Right atrium auricular region (tissue), 2 donors: Measurements from ENCODE around the gene TELO2. TPM values are rescaled to one million over a fixed set of nuclear protein-coding genes. Genes with fewer than 3 reads are reported as not detected.
"Not testable (repeated sequence)": the region's sequence is repeated elsewhere in the genome, so short reads cannot be mapped to it uniquely, and the experiment has no call there.

ENCODE experiments used
- DNase-seq: peaks from one replicate; pipeline ENCODE4 v3.0.0-alpha.2; 2019; ENCODE audit warnings: low spot score
- H3K27ac ChIP-seq, 2 donors: fragments of 200-600 bp; sonication (generic); 1 replicate in 1 of 2; 2 replicates in 1 of 2; pipeline ENCODE4 v1.5.1; 2016 to 2019
- H3K27me3 ChIP-seq, 2 donors: fragments of 200-600 bp; sonication (generic); one replicate each; pipeline versions ENCODE4 v1.5.1 to v1.6.0; 2017 to 2019
- H3K36me3 ChIP-seq: fragments of 200-600 bp; sonication (generic); one replicate; pipeline ENCODE4 v1.5.1; 2016
- H3K4me1 ChIP-seq, 2 donors: fragments of 200-600 bp; sonication (generic); one replicate each; pipeline versions ENCODE4 v1.5.1 to v1.6.0; 2017 to 2019
- H3K4me3 ChIP-seq, 2 donors: fragments of 200-600 bp; sonication (generic); 1 replicate in 1 of 2; 2 replicates in 1 of 2; pipeline ENCODE4 v1.5.1; 2017 to 2019; ENCODE audit warnings: mild to moderate bottlenecking in 1 of 2, moderate library complexity in 1 of 2
- H3K9me3 ChIP-seq, 2 donors: fragments of 200-600 bp; sonication (generic); one replicate each; pipeline ENCODE4 v1.5.1; 2019
- CTCF ChIP-seq, 2 donors: fragments of 200-600 bp; sonication (generic); IDR thresholded peaks; one replicate each; pipeline ENCODE4 v1.5.1; 2019; ENCODE audit warnings: antibody characterized with exemption in 2 of 2
- total RNA-seq, 2 donors: library from RNA; depleted of rRNA; stranded (reverse); fragments of >200 nt; gene quantifications; one replicate each; pipeline ENCODE4 v1.1.0, GENCODE V29; 2016

Gene TELO2
- total RNA-seq, 2 donors from 2014 or later: 11.3 to 11.5 TPM

GRCh38 chr16:1465567-1465915 lies 27.6 kb upstream of the TELO2 start:
- peaks cover 0 to 4% of the 10 kb centered on the region in 2 donors for H3K4me1 ChIP-seq
- no peak overlapping the region for H3K27ac ChIP-seq
- peaks cover 12% of the 10 kb centered on the region for H3K36me3 ChIP-seq
- no peaks in the 10 kb centered on the region for H3K27me3 ChIP-seq
- DNase-seq: no peak
- H3K4me3 ChIP-seq: no peak overlapping the region
- no peaks in the 10 kb centered on the region for H3K9me3 ChIP-seq
- no peak for TF ChIP-seq CTCF (IDR thresholded peaks at IDR 0.05)

GRCh38 chr16:1466054-1466453 lies 27.1 kb upstream of the TELO2 start:
- TF ChIP-seq CTCF (IDR thresholded peaks at IDR 0.05): no peak
- DNase-seq: no peak
- peaks cover 0 to 9% of the 10 kb centered on the region in 2 donors for H3K4me1 ChIP-seq

GRCh38 chr16:1466968-1467521 lies 26.1 kb upstream of the TELO2 start:
- H3K4me1 ChIP-seq: peaks cover 0 to 14% of the 10 kb centered on the region in 2 donors
- DNase-seq: no peak
- no peak overlapping the region for H3K4me3 ChIP-seq
- no peaks in the 10 kb centered on the region for H3K27me3 ChIP-seq
- H3K36me3 ChIP-seq: no peaks in the 10 kb centered on the region
- H3K9me3 ChIP-seq: no peaks in the 10 kb centered on the region
- H3K27ac ChIP-seq: no peak overlapping the region
- no peak for TF ChIP-seq CTCF (IDR thresholded peaks at IDR 0.05)

More at GRCh38 chr16:1466054-1466453, 27.1 kb upstream of the TELO2 start:
- H3K4me3 ChIP-seq: no peak overlapping the region
- no peak overlapping the region for H3K27ac ChIP-seq
- no peaks in the 10 kb centered on the region for H3K27me3 ChIP-seq
- H3K9me3 ChIP-seq: no peaks in the 10 kb centered on the region
- H3K36me3 ChIP-seq: peaks cover 7% of the 10 kb centered on the region

GRCh38 chr16:1468426-1468810 lies 24.7 kb upstream of the TELO2 start:
- no peak for TF ChIP-seq CTCF (IDR thresholded peaks at IDR 0.05)
- no peak for DNase-seq
- peaks cover 0 to 20% of the 10 kb centered on the region in 2 donors for H3K4me1 ChIP-seq
- H3K9me3 ChIP-seq: no peaks in the 10 kb centered on the region
- no peak overlapping the region for H3K27ac ChIP-seq
- H3K27me3 ChIP-seq: no peaks in the 10 kb centered on the region
- H3K4me3 ChIP-seq: no peak overlapping the region
- H3K36me3 ChIP-seq: no peaks in the 10 kb centered on the region

GRCh38 chr16:1469141-1469540 lies 24.0 kb upstream of the TELO2 start:
- H3K4me3 ChIP-seq, H3K9me3 ChIP-seq, H3K27ac ChIP-seq, DNase-seq, H3K36me3 ChIP-seq, H3K27me3 ChIP-seq: not testable (repeated sequence)
- H3K4me1 ChIP-seq: peaks cover 0 to 27% of the 10 kb centered on the region in 2 donors

GRCh38 chr16:1469693-1470201 lies 23.4 kb upstream of the TELO2 start:
- Histone ChIP-seq H3K4me3 (no peak overlapping the region), H3K27me3 (no peaks in the 10 kb centered on the region), H3K4me1 (peaks cover 0 to 27% of the 10 kb centered on the region in 2 donors), H3K9me3 (no peaks in the 10 kb centered on the region), H3K27ac (no peak overlapping the region), H3K36me3 (no peaks in the 10 kb centered on the region)
- DNase-seq: no peak
- no peak for TF ChIP-seq CTCF (IDR thresholded peaks at IDR 0.05)
